ENCODE measurements around the gene E2F1.

The E2F1 gene

GRCh38 chr20:33666293-33667244 lies 19.6 kb downstream of the E2F1 start, which contains the start of gene ACTL10:
Gene ACTL10, plus strand, starts transcription at chr20:33666943. Its CDS starts 555 bp downstream, at chr20:33667498.
- peak; percentile 90 for DNase-seq
- peak within 1 kb of the TSS; percentile 43 for H3K4me3 ChIP-seq (ENCODE audit: low read depth, low read length)

DNA sequence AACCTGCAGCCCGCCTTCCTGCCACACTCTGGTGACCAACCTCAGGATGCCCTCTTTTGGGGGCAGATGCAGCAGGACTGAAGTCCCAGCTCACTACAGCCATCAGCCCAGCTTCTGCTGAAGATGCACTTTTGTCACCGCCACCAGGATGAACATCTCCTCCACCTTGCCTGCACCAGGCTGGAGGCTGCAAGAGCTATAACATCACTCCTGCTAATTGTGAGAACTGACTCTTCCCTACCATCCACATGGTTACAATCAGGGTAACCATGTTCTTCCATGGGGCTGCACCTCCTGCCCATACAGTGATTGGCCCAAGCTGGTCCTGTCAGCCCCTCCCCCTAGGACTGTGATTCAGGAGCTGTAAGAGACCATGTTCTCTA lies 21.4 kb downstream of the E2F1 start:
- Histone ChIP-seq H3K27me3 (ENCODE audit: insufficient read depth, low read depth, severe bottlenecking) (no peaks in the 10 kb centered on the region), H3K4me3 (ENCODE audit: low read depth, low read length) (no peak overlapping the region)
- TF ChIP-seq, protein P1, sequence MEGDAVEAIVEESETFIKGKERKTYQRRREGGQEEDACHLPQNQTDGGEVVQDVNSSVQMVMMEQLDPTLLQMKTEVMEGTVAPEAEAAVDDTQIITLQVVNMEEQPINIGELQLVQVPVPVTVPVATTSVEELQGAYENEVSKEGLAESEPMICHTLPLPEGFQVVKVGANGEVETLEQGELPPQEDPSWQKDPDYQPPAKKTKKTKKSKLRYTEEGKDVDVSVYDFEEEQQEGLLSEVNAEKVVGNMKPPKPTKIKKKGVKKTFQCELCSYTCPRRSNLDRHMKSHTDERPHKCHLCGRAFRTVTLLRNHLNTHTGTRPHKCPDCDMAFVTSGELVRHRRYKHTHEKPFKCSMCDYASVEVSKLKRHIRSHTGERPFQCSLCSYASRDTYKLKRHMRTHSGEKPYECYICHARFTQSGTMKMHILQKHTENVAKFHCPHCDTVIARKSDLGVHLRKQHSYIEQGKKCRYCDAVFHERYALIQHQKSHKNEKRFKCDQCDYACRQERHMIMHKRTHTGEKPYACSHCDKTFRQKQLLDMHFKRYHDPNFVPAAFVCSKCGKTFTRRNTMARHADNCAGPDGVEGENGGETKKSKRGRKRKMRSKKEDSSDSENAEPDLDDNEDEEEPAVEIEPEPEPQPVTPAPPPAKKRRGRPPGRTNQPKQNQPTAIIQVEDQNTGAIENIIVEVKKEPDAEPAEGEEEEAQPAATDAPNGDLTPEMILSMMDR (IDR thresholded peaks at IDR 0.05; ENCODE audit: low read depth, low read length) = no peak

More at GRCh38 chr20:33666293-33667244, 19.6 kb downstream of the E2F1 start, which contains the start of gene ACTL10:
- peak within 1 kb of the TSS; percentile 58 for H3K27ac ChIP-seq
- peaks cover 27% of the 10 kb centered on the region for H3K36me3 ChIP-seq
- no peaks in the 10 kb centered on the region for H3K27me3 ChIP-seq (ENCODE audit: insufficient read depth, low read depth, severe bottlenecking)
- TF ChIP-seq, protein P1 (IDR thresholded peaks at IDR 0.05; ENCODE audit: low read depth, low read length) = 0 out of 2 replicates have a peak, but pooled peaks have one; percentile 19
- no peaks in the 10 kb centered on the region for H3K9me3 ChIP-seq (ENCODE audit: severe bottlenecking)

DNA sequence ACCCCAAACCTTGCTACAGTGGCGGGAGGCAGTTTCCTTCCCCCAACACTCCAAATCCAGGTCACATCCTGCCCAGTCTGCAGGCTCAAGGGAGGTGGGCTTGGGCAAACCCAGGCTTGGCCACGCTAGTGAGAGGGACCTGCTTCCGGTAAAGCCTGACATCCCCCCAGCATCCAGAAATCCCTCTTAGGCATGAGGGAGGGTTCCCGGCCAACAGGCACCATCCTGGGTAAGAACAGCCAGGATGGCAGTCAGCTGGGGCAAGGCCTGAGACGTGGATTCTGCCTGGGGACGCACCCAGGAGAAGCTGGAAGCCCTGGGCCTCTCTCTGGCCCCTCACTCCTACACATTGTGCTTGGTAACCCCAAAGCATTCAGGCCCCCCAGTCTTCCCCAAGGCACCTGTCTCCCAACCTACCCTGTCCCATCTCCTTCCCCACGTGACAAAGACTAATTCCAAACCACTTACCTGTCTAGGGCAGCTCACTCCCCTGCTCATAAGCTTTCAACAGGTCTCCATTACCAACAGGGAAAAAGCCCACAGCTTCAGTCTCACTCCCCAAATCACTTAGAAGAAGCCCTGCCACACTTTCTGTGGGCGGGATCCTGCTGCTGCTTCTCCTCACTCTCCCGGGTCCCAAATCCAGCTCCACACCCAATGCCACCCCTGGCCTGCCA lies 22.0 kb downstream of the E2F1 start:
- Histone ChIP-seq H3K9me3 (ENCODE audit: severe bottlenecking) (no peaks in the 10 kb centered on the region), H3K27ac (peak overlapping the region; percentile 74), H3K36me3 (peaks cover 23% of the 10 kb centered on the region), H3K27me3 (ENCODE audit: insufficient read depth, low read depth, severe bottlenecking) (no peaks in the 10 kb centered on the region), H3K4me3 (ENCODE audit: low read depth, low read length) (peak overlapping the region; percentile 71)
- TF ChIP-seq, protein P1 (IDR thresholded peaks at IDR 0.05; ENCODE audit: low read depth, low read length) = no peak
- no peak for DNase-seq

More for the DNA sequence above, 21.4 kb downstream of the E2F1 start:
- Histone ChIP-seq H3K27ac (no peak overlapping the region), H3K9me3 (ENCODE audit: severe bottlenecking) (no peaks in the 10 kb centered on the region), H3K36me3 (peaks cover 19% of the 10 kb centered on the region)
- DNase-seq = no peak

DNA sequence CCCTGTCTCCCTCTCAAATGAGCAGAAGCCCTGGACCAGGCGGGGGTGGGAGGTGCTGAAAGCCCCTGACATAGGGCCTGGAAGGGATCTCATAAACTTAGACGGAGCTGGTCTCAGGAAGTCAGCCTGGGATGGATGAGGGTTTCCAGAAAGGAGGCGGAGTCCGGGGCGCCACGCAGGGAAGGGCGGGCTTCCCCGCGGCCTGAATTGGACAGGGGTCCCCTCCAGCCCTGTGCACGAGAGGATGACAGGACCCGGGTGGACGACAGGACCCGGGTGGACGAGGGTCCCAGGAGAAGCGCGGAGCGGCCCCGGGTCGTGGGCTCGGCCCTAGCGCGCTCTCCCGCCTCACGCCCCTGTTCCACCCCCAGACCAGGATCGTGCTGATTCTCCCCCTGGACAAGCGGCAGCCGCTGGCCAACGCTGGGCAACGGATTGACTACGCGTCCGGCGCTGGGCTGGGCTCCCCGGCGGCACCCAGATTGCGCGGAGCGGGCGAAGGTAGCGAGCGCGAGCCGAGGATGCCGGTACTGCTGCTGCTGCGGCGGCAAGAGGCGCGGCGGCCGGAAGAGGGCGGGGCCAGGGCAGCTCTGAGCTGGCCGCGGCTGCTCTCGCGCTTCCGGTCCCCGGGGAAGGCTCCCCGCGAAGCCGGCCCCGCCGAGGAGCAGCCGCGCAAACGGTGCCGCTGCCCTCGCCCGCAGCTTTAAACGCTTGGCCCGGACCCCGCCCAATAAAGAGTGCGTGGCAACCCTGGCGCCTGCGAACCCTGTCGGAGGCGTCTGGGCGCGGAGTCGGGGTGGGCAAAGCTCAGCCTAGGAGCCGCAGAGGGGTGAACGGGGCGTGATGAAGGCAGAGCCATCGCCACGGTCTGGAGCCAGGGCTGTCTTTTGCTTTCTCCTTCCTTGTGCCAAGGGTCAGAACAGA lies 22.8 kb downstream of the E2F1 start:
- peak; percentile 78 for DNase-seq
- no peaks in the 10 kb centered on the region for H3K9me3 ChIP-seq (ENCODE audit: severe bottlenecking)
- TF ChIP-seq, protein P1 (IDR thresholded peaks at IDR 0.05; ENCODE audit: low read depth, low read length) = no peak
- peak overlapping the region; percentile 71 for H3K4me3 ChIP-seq (ENCODE audit: low read depth, low read length)
- peak overlapping the region; percentile 74 for H3K27ac ChIP-seq
- H3K27me3 ChIP-seq (ENCODE audit: insufficient read depth, low read depth, severe bottlenecking) = no peaks in the 10 kb centered on the region
- H3K36me3 ChIP-seq = peaks cover 18% of the 10 kb centered on the region

GRCh38 chr20:33662172-33662571 lies 24.0 kb downstream of the E2F1 start, which contains the start of gene C20orf144:
Gene C20orf144, plus strand, starts transcription at chr20:33662327. Its CDS starts 19 bp downstream, at chr20:33662346.
- no peaks in the 10 kb centered on the region for H3K27me3 ChIP-seq (ENCODE audit: insufficient read depth, low read depth, severe bottlenecking)
- peaks cover 22% of the 10 kb centered on the region for H3K36me3 ChIP-seq
- TF ChIP-seq, protein P1 (IDR thresholded peaks at IDR 0.05; ENCODE audit: low read depth, low read length) = no peak
- H3K27ac ChIP-seq = peak within 1 kb of the TSS; percentile 74
- DNase-seq = no peak
- H3K4me3 ChIP-seq (ENCODE audit: low read depth, low read length) = peak within 1 kb of the TSS; percentile 71
- H3K9me3 ChIP-seq (ENCODE audit: severe bottlenecking) = no peaks in the 10 kb centered on the region
